HuH-7 (cell line): ENCODE results near the gene ZNF574.
A peak's percentile ranks its signal among the peaks of the same experiment; 100 is the strongest.
"Not testable (repeated sequence)": the region's sequence is repeated elsewhere in the genome, so short reads cannot be mapped to it uniquely, and the experiment has no call there.

Experiments
- DNase-seq: peaks from one replicate; pipeline ENCODE4 v3.0.0; 2011; ENCODE audit warnings: low spot score

ZNF574 gene

GRCh38 chr19:42099336-42099925 lies 23.5 kb downstream of the ZNF574 start:
- DNase-seq = no peak

GRCh38 chr19:42100241-42100640 lies 24.3 kb downstream of the ZNF574 start:
- not testable (repeated sequence) for DNase-seq

DNA sequence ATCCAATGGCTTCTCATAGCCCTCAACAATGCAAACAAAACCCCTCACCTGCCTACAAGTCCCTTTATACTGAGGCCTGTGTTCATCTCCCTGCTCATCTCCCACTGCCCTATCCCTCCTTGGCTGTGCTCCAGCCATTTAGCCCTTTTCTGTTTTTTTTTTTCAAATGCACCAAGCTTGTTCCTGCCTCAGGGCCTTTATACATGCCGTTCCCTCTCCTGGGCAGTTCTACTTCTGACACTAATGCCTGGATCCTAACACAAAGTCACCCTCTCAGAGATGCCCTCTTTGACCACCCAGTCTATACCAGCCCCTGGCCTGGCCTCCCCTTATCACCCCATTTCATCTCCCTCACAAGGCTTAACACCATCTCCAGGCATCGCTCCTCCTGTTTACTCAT lies 26.9 kb downstream of the ZNF574 start:
- no peak for DNase-seq

DNA sequence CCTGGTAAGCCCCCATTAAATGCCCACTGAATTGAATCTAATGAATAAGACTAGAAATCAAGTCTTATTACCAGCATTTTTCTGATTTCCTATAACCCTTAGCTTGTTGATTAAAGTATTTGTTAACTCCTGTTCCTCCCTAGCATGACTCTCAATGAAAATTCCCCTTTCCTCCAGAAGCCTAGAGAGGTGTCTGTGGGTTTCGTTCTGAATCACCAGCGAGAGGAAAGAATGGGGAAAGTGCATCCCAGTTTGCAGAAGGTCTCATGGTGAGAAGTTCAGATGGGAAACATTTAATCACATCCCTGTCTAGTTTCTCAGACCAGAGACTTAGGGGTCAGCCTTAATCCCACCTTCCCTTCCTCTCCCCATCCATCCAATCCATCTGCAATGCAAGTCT lies 29.4 kb downstream of the ZNF574 start:
- DNase-seq = no peak

DNA sequence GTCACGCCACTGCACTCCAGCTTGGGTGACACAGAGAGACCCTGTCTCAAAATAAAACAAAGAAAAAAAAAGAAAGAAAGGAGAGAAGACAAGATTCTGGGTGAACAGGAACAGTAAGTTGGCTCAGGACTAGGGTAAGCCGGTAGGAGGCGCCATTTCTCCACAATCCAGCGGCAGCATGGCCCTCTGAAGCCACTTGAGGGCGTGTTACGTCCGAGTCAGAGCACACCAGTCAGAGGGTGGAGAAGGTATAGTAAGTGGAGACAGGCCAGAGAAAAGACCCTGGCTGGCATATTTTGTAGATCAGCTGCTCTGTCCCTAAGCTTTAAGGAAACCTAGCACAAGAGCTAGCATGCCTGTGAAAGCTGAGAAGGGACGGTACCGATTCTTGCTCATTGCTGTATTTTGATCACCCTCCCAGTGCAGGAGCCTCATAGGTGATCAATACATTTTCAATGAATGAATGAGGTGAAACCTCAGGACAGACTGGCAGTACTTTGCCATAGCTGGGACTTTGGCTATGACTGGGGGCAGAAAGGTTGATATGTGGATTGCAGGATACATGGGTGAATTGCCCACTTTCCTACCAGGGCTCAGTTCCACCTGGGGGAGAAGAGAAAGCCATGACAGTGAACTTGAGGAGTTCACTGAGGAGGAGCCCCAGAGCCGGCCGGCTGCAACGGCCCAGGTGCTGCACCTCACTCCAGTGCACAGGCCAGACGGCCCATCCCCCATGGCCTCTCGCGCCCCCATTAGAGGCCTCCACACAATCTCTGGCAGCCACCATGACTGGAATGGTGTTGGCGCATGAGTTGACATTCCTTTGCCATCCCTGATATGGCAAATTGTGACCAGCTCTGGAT lies 32.8 kb downstream of the ZNF574 start:
- peak; percentile 96 for DNase-seq

DNA sequence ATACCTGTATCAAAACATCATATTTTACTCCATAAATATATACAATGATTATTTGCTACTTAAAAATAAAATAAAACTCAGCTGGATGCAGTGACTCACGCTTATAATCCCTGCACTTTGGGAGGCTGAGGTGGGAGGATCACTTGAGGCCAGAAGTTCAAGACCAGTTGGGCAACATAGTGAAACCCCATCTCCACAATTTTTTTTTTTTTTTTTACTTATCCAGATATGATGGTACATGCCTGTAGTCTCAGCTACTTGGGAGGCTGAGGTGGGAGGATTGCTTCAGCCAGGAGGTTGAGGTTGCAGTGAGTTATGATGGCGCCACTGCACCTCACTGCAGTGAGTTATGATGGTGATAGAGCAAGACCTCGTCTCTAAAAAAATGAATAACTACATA lies 33.9 kb downstream of the ZNF574 start:
- no peak for DNase-seq

DNA sequence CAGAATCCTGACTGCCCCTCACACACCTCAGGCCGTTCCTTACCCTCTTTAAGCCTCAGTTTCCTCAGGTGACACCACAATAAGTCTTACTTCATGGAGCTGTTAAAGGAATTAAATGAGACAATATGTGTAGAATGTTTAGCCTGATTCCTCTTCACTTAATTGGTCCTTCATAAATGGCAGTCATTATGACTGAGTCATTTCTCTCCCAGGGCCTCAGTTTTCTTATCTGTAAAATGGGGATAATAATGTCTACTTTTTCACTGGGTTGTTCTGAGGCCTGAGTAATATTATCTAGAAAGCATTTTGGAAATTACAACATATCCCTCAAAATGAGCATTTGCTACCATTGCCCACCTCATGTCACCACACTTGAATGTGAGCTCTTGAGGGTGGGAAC lies 34.7 kb downstream of the ZNF574 start:
- DNase-seq = no peak

- no peak for DNase-seq
Observed at GRCh38 chr19:42111384-42111783, 35.4 kb downstream of the ZNF574 start.

DNA sequence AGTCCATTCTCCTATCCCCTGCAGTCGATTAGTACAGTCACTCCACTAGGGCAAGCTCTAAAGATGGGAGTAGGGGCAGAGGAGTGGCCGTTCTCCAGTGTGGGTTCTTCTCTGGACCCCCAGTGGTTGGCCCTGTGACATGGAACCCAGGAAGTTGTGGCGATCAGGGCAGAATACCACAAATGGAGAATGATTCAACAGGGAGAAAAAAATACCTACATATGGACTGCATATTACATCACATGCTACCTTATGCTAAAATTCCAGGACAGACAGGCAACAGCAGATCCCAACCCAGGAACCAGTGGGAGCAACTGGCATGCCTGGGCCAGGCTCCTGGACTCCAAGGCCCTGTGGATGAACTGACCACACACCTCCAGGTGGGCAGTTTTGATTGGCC lies 35.8 kb downstream of the ZNF574 start:
- DNase-seq = no peak

DNA sequence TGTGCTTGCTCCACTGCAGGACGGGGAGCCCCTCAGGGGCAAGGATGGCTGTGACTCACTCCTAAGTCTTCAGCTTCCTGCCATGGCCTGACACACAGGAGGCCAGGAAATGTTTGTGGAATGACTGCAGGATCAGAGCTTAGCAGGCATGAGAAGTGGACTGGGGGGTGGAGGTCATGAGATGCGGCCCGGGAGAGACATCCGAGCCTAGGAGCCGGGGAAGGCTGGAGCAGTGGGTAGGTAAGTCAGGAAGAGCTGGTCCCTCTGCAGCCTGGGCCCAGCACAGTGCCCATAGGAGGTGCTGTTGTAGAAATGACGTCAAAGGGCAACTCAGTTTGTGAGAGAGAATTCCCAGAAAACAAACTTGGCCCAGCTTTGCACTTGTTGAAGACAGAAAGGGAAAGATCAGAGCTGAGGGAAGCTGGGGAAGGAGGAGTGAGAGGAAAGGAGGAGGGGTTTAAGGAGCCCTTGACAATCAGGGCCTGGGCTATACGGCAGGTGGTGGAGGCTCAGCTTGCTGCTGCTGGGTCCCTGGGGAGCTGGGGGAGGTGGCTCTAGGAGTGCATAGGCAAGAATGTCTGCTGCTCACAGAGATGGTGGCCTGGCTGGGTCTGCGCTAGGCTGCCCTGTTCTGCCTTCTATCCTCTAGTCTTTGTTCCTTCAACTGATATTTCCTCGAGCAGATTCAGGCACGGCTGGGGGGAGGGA lies 37.8 kb downstream of the ZNF574 start:
- DNase-seq = no peak

DNA sequence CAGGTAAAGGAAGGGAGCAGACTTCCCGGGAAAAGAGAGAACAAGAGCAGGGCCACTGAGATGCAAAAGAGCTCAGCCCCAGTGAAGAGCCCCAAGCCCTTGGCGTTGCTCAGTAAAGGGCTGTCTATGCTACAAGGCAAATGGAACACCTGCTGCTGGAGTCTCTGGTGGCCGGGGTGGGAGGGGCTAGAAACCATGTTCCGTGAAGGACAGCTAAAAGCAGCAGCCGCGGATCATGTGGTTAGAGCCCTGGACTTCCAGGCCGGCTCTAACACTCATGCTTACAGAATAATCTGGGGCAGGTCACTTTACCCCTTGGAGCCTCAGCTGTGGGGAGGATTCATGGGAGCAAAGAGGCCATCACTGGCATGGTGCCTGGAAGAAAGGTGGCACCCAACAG lies 38.4 kb downstream of the ZNF574 start:
- no peak for DNase-seq

GRCh38 chr19:42115219-42115618 lies 39.3 kb downstream of the ZNF574 start:
- DNase-seq = no peak

DNA sequence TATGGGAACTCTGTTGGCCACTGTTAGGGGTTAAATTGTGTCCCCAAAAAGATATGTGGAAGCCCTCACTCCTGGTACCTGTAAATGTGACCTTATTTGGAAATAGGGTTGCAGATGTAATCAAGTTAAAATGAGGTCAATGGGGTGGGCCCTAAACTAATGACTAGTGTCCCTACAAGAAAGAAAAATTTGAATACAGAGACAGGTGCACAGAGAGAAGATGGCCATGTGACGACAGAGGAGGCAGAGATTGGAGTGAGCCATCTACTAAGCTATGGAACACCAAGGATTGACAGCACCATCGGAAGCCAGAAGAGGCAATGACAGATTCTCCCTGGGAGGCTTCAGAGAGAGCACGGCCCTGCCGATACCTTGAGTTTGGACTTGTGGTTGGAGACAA lies 39.7 kb downstream of the ZNF574 start:
- DNase-seq = no peak

DNA sequence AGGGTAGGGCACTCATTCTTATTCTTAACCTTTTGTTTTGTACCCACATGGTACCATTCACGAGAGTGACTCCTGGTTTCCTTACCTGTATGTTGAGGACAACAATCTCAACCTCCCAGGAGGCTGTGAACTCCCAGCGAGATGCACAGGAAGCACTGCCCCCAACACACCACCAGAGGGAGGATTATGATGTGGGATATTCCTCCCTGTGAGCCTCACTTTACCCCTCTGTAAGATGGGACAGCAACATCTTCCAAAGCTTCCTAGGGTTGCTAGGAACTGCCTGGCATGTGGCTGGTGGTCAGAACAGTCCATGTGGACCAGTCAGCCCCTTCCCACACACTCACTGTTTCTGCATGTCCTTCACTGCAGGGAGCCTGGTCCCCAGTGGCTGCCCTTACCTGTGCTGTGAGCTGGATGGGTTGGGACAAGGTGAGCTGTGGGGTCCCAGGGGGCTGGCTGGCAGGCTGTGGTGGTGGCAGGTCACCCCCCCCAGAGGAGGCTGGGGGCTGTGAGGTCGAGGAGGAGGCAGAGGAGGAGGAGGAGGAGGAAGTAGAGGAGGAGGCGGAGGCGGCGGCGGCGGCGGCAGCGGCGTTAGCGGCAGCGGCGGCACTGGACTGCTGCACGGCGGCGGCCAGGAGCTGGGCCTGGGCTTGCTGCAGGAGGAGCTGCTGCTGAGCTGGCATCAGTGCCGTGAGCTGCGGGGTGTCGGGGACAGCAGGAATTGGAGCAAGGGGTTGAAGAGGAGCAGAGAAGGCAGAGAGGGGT lies 40.5 kb downstream of the ZNF574 start:
- no peak for DNase-seq

GRCh38 chr19:42117076-42117475 lies 41.1 kb downstream of the ZNF574 start:
- DNase-seq = no peak

DNA sequence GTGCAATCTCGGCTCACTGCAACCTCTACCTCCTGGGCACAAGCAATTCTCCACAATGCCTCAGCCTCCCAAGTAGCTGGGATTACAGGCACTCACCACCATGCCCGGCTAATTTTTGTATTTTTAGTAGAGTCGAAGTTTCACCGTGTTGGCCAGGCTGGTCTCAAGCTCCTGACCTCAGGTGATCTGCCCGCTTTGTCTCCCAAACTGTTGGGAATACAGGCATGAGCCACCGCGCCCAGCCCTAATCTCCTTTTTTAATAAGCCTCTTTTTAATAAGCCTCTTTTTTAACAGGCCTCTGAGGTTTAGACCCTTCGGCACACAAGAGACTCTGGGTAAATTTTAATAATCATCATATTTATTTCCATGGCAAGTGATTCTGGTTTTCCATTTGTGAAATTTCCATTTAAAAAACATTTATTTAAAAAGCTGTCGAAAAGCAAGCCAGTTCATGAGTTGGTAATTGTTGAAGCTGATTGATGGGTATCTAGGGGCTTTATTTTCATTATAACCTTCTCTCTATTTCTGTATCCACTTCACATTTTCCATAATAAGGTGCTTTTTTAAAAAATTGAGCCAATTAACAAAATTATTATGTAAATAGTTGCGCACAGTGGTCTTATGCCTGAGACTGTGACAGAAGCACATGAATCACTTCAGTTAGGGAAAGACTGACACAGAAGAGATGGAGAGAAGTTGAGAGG lies 44.5 kb downstream of the ZNF574 start:
- DNase-seq = no peak

DNA sequence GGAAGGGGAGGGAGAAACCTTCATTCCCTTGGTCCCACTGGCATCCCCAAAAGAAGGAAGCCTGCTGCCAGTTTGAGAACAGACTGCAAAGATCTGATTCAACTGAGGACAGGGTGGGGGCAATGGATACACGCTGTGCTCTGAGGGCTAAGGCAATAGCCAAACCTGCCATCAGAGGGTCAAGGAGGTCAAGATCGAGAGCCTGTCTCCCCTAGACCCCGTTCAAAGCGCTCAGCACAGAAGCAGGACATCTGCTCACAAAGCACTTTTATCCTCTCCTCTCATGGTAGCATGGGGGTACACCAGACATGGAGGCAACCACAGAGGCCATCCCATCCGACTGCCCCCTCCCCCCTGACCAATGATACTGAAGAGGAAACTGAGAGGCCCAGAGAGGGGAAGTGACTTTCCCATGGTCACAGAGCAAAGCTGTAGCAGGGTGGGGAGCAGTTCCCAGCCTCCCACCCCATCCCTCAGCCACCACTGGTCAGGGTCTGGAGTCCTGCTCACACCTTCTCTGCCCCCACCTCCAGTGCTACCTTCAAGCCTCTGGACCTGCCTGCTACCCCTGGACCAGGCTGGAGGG lies 45.2 kb downstream of the ZNF574 start:
- no peak for DNase-seq

GRCh38 chr19:42121656-42122069 lies 45.7 kb downstream of the ZNF574 start:
- DNase-seq = no peak

- no peak for DNase-seq
Observed at GRCh38 chr19:42122691-42123607, 47.0 kb downstream of the ZNF574 start.

DNA sequence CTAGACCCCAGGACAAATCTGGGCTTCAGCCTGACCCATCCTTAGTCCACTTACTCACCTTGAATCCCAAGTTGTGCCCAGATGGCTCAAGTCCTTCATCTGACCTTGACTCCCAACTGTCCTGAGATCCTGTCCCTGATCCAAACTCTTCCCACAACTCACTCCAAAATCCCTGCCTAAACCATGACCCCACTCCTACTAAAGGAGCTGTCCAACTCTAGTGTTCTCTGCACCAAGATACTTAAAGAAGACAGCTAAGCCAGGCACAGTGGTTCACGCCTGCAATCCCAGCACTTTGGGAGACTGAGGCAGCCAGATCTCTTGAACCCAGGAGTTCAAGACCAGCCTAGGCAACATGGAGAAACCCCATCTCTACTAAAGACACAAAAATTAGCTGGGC lies 47.8 kb downstream of the ZNF574 start:
- no peak for DNase-seq
